Endothelial cell of umbilical vein (primary cell): ENCODE results near the gene C10orf67.

Experiments
- JUN ChIP-seq: IDR thresholded peaks from 2 replicates; pipeline ENCODE4 v1.6.1; 2011; ENCODE audit warnings: borderline replicate concordance, low read depth; ENCODE audit not compliant: insufficient read length, insufficient read depth
- POLR2A ChIP-seq: IDR thresholded peaks from 2 replicates; pipeline ENCODE4 v1.6.1; 2012; ENCODE audit warnings: low read depth, mild to moderate bottlenecking, control low read depth, low read length
- POLR2AphosphoS5 ChIP-seq: IDR thresholded peaks from 2 replicates; pipeline ENCODE4 v1.6.1; 2012; ENCODE audit warnings: low read depth, mild to moderate bottlenecking, control low read depth, low read length, moderate library complexity; ENCODE audit not compliant: insufficient read depth

DNA sequence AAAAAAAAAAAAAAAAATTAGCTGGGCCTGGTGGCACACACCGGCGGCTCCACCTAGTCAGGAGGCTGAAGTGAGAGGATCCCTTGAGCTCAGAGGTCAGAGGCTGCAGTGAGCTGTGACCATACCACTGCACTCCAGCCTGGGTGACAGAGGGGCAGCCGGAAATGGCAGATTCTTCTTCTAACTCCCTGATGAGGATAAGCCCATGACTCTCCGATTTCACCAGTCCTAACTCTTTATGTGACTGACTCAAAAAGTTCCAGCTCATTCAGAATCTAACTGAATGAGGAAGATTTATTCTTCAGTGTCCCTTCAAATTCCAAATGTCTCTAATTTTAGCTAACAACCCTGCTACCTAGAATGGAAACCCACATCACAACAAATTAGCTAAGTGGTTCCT is 4.2 kb downstream of the C10orf67 start:
- TF ChIP-seq POLR2A (no peak), JUN (no peak), POLR2AphosphoS5 (no peak)
